GM12891 (cell line): ENCODE measurements around the gene RHBDD3.

Source experiments
- DNase-seq: peaks from one replicate; pipeline ENCODE4 v3.0.0; 2011; ENCODE audit warnings: low spot score; ENCODE audit not compliant: insufficient read length
- FAIRE-seq: peaks from 2 replicates; lab custom pipeline; 2011; peaks lifted over from hg19 to GRCh38; lab: Jason Lieb, UNC
- PAX5 ChIP-seq: IDR thresholded peaks from 2 replicates; pipeline ENCODE4 v1.6.1; 2011; ENCODE audit warnings: low read length, moderate library complexity, mild to moderate bottlenecking; ENCODE audit not compliant: insufficient read depth, severe bottlenecking
- POLR2A ChIP-seq: IDR thresholded peaks from 2 replicates; pipeline ENCODE4 v1.6.1; 2011; ENCODE audit warnings: low read depth, low read length, control low read depth
- POLR2AphosphoS5 ChIP-seq: IDR thresholded peaks from 2 replicates; pipeline ENCODE4 v1.6.1; 2011; ENCODE audit warnings: low read depth, low read length, control low read depth
- POU2F2 ChIP-seq: IDR thresholded peaks from 2 replicates; pipeline ENCODE4 v1.6.1; 2011; ENCODE audit warnings: low read depth, mild to moderate bottlenecking, control low read depth, low read length, moderate library complexity
- SPI1 ChIP-seq: IDR thresholded peaks from 2 replicates; pipeline ENCODE4 v1.6.1; 2011; ENCODE audit warnings: low read depth, low read length, control low read depth
- TAF1 ChIP-seq: IDR thresholded peaks from 2 replicates; pipeline ENCODE4 v1.6.1; 2011; ENCODE audit warnings: low read depth, low read length, control low read depth

RHBDD3 gene

GRCh38 chr22:29259253-29259899, 8.4 kb downstream of the RHBDD3 start:
- FAIRE-seq (no peak), DNase-seq (no peak)
- TF ChIP-seq PAX5 (no peak), POU2F2 (no peak), POLR2AphosphoS5 (no peak), SPI1 (no peak), TAF1 (no peak), POLR2A (no peak)

DNA sequence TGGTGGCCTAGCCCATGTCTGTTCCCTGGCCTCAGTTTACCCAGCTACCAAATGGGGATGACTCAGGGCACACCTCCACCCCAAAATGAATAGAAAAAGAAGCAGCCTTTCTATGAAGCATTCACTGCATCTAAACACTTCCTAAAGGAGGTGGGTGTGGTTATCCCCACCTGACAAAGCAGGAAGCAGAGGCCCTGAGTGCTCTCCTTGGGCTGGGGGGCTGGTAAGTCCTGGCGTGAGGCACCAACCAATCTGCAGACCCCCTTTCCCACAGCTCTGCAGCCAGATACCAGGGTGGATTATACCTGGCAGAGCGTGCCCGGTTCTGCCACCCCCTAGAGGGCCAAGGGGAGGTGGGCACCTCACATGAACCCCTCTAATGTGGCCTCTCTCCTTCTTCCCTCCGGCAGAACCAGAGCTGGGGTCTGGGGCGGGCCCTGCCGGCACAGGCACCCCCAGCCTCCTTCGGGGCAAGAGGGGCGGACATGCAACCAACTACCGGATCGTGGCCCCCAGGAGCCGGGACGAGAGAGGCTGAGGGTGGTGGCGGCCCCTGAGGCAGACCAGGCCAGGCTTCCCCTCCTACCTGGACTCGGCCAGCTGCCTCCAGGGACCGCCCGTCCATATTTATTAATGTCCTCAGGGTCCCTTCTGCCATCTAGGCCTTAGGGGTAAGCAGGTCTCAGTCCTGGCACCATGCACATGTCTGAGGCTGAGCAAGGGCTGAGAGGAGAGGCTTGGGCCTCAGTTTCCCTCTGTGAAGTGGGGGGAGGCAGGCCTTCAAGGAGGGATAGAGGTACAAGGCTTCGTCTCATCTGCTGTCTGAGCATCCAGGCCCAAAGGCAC, 9.2 kb downstream of the RHBDD3 start:
- DNase-seq (no peak), FAIRE-seq (no peak)
- no peak for TF ChIP-seq SPI1
- no peak for TF ChIP-seq POLR2AphosphoS5
- TF ChIP-seq PAX5: no peak
- no peak for TF ChIP-seq TAF1
- no peak; the same call in 1 of the 2 replicates for TF ChIP-seq POLR2A
- TF ChIP-seq POU2F2: no peak

DNA sequence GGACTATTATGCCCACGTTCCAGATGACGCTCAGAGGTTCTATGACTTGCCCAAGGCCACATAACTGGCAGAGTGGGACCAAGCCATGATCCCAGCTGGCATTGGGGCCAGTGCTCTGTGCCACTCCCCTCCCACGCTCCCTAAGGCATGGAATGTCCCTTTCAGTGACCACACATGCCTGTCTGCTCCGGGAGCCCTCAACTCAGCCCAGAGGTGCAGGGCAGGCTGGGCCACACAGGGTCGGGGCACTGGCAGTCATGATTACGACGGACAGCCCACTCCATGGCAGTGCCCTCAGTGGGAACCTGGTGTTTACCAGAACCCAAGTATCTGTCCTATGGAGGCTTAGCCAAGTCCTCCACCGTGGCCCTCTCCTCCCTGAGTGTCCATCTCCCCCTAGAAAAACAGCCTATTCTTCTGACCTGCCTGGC, 10.0 kb downstream of the RHBDD3 start:
- TF ChIP-seq POU2F2 (no peak), SPI1 (no peak), TAF1 (no peak), POLR2A (0 out of 2 replicates have a peak, but pooled peaks have one; percentile 10)
- no peak for FAIRE-seq

DNA sequence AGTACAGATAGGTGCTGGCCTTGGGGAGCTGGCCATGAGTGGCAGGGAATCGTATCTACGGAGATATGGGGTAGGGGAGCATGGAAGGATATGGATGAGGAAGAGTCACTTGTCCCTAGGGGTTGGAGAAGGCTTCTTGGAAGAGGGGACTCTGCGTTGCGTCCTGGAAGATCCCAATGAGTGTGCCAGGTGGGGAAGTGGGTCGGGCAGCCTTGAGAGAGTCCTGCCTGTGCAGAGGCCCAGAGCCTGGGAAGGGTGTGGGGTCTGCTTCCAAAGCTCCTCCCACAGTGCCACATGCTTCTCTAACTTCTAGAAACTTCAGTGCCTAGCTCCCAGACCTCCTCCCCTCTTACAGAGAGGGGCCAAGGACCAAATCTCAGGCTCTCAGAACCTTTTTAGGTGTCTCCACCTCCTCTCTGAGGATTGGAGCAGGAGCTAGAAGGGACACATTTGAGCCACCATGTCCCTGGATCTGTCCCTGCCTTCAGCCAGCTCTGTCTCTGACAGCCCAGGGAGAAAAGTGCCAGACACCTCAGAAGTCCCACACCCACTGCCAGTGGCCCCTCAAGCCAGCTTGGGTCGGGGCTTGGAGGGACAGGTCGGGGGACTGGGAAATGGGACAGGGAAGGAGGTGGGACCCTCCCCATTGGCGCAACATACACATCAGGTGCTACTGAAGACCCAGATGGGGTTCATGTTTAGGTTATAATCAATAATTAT, 11.0 kb downstream of the RHBDD3 start:
- DNase-seq: no peak
- FAIRE-seq: no peak
- TF ChIP-seq PAX5 (no peak), TAF1 (no peak), POLR2AphosphoS5 (no peak), POLR2A (no peak), SPI1 (no peak), POU2F2 (no peak)

More for the DNA sequence above, 10.0 kb downstream of the RHBDD3 start:
- no peak for DNase-seq

DNA sequence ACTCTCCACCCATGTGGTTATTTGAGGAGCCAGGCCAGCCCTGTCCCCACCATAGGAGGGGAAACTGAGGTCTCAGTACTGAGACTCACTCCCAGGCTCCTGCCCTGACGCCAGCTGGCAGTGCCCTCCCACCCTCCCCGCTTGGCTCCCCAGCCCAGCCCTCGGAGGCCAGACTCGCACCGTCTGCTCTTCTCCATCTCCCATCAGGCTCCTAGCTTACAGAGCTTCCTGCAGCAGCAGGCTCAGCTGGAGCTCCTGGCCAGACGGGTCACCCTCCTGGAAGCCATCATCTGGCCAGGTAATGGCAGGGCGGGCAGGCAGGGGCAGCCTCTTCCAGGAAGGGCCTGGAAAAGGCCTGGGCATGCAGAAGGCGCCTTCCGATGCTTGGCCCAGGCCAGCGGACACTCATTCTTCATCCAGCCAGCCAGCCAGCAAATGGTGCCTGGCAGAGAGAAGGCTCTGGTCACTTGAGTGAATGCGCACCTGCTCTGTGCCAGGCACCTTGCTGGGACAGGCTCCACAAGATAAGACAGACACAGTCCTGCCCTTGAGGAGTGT, 12.6 kb downstream of the RHBDD3 start:
- DNase-seq: no peak
- no peak for FAIRE-seq
- TF ChIP-seq SPI1: no peak
- TF ChIP-seq PAX5: no peak

GRCh38 chr22:29254286-29254660, 13.5 kb downstream of the RHBDD3 start:
- no peak for DNase-seq
- no peak for FAIRE-seq
- TF ChIP-seq POLR2AphosphoS5 (no peak), POU2F2 (no peak), POLR2A (no peak), TAF1 (no peak), SPI1 (no peak), PAX5 (no peak)

- TF ChIP-seq SPI1: no peak
- no peak for TF ChIP-seq TAF1
- TF ChIP-seq POLR2A: no peak
- TF ChIP-seq PAX5: no peak
- no peak for TF ChIP-seq POU2F2
- no peak for TF ChIP-seq POLR2AphosphoS5
- DNase-seq (no peak), FAIRE-seq (no peak)
These were observed 14.1 kb downstream of the RHBDD3 start for GRCh38 chr22:29253561-29254285.

DNA sequence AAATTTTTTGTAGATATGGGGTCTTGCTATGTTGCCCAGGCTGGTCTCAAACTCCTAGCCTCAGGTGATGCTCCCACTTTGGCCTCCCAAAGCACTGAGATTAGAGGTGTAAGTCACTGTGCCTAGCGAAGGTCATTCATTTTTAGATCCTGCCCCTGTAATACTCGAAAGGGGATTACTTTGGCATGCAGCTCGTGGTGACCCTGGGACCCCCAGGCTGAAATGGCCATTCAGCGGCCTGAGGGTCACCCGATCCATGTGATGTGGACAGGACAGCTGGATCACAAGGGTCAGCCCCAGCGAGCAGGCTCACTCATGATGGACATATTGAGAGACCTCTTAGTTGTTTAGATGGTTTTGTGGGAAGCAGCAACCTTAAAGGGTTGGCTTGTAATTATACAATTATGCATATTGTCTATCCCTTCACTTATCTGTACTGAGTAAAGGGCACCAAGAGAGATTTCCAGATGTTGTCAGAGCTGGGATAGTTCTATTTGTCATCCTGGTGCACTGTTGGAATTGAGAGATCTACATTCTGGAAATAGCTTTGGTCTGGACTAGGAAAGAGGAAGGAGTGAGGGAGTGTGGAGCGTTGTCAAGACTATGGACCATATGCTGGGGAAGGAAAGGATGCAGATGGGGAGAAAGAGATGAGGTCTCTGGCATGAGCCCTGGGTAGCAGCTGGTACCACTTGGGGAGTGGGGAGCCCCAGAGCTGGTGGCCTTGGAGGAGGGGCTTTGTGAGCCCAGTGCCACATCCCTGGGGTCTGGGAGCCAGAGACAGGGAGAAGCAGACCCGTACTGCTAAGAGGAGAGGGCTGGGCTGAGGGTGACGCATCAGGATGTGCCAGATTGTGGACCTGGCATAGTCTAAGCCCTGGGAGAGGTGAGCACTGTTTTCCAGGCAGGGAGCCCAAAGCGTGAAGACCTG, 15.5 kb downstream of the RHBDD3 start:
- FAIRE-seq (no peak), DNase-seq (no peak)
- TF ChIP-seq POLR2AphosphoS5 (no peak), SPI1 (no peak), TAF1 (no peak), PAX5 (no peak), POLR2A (no peak), POU2F2 (no peak)
